H1 (cell line): ENCODE measurements around the gene SPI1.
A peak's percentile ranks its signal among the peaks of the same experiment; 100 is the strongest.

Experiments used
- EZH2 ChIP-seq: fragments of 200-600 bp; sonication (generic); IDR thresholded peaks from 2 replicates; pipeline ENCODE4 v1.7.1; 2012; ENCODE audit warnings: low read depth, mild to moderate bottlenecking, moderate library complexity, low read length, inconsistent platforms; ENCODE audit not compliant: severe bottlenecking
- HDAC2 ChIP-seq, 2 experiments: fragments of 300-600 bp in 1 of 2; sonication (generic) in 1 of 2; IDR thresholded peaks; 2 replicates each; pipeline ENCODE4 v1.6.1; 2011 to 2012; ENCODE audit warnings: low read depth in 2 of 2, low read length in 2 of 2, mild to moderate bottlenecking in 2 of 2, moderate library complexity in 2 of 2, borderline replicate concordance in 1 of 2, inconsistent platforms in 1 of 2
- POLR2A ChIP-seq, 2 experiments: IDR thresholded peaks; 1 replicate in 1 of 2; 2 replicates in 1 of 2; pipeline ENCODE4 v1.6.1; 2011; ENCODE audit warnings: low read depth in 2 of 2, low read length in 2 of 2, mild to moderate bottlenecking in 2 of 2; ENCODE audit errors: control extremely low read depth in 1 of 2
- POLR2AphosphoS5 ChIP-seq: IDR thresholded peaks from 2 replicates; pipeline ENCODE4 v1.6.1; 2011; ENCODE audit warnings: low read depth, low read length
- SP4 ChIP-seq: IDR thresholded peaks from 2 replicates; pipeline ENCODE4 v1.6.1; 2012; ENCODE audit warnings: low read length, inconsistent platforms
- TAF1 ChIP-seq: IDR thresholded peaks from 2 replicates; pipeline ENCODE4 v1.6.1; 2011; ENCODE audit warnings: mild to moderate bottlenecking, low read depth, low read length
- TCF12 ChIP-seq: IDR thresholded peaks from 2 replicates; pipeline ENCODE4 v1.6.1; 2011; ENCODE audit warnings: low read depth, mild to moderate bottlenecking, low read length
- YY1 ChIP-seq: IDR thresholded peaks from 2 replicates; pipeline ENCODE4 v1.6.1; 2011; ENCODE audit warnings: low read depth, mild to moderate bottlenecking, low read length
- ZNF274 ChIP-seq: IDR thresholded peaks from 2 replicates; pipeline ENCODE4 v1.7.0; 2012; ENCODE audit warnings: low read length, borderline replicate concordance; ENCODE audit errors: extremely low read depth
- TF ChIP-seq, protein P1 (sequence below), 3 experiments: IDR thresholded peaks; 1 replicate in 2 of 3; 2 replicates in 1 of 3; pipeline versions ENCODE4 v1.5.1 to v1.6.1; 2011; ENCODE audit warnings: low read length in 3 of 3, mild to moderate bottlenecking in 3 of 3, inconsistent platforms in 2 of 3, low read depth in 1 of 3, moderate library complexity in 1 of 3; ENCODE audit not compliant: insufficient read depth in 1 of 3; ENCODE audit errors: control extremely low read depth in 1 of 3

DNA sequence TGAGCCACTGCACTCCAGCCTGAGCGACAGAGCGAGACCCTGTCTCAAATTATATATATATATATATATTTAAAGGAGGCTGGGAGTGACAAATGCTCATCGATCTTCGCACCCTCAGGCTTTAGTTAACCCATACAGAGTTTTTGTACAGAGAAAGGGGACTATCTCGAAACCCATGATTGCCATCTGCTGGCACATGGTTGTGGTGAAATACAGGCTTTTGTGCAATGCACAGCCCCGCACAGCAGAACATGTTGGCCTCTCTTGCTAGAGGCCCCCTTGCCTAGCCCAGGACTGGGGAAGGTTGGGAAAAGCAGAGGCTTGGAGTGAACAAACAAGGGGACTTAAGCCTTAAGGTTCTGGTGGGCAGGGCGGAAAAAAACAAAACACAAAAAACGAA lies 29.5 kb downstream of the SPI1 start:
- TF ChIP-seq, protein P1, sequence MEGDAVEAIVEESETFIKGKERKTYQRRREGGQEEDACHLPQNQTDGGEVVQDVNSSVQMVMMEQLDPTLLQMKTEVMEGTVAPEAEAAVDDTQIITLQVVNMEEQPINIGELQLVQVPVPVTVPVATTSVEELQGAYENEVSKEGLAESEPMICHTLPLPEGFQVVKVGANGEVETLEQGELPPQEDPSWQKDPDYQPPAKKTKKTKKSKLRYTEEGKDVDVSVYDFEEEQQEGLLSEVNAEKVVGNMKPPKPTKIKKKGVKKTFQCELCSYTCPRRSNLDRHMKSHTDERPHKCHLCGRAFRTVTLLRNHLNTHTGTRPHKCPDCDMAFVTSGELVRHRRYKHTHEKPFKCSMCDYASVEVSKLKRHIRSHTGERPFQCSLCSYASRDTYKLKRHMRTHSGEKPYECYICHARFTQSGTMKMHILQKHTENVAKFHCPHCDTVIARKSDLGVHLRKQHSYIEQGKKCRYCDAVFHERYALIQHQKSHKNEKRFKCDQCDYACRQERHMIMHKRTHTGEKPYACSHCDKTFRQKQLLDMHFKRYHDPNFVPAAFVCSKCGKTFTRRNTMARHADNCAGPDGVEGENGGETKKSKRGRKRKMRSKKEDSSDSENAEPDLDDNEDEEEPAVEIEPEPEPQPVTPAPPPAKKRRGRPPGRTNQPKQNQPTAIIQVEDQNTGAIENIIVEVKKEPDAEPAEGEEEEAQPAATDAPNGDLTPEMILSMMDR (IDR thresholded peaks at IDR 0.05; ENCODE audit: control extremely low read depth in 1 of 3, insufficient read depth in 1 of 3, low read depth in 1 of 3, low read length in 3 of 3), result peak in 2 of 3 experiments; percentile 26 to 37; a peak in 3 of 4 replicates
- no peak for TF ChIP-seq EZH2
- TF ChIP-seq POLR2A (IDR thresholded peaks at IDR 0.05; ENCODE audit: control extremely low read depth in 1 of 2, low read depth in 2 of 2, low read length in 2 of 2), result no peak
- TF ChIP-seq POLR2AphosphoS5, result no peak
- no peak for TF ChIP-seq YY1
- TF ChIP-seq ZNF274, result no peak
- no peak for TF ChIP-seq HDAC2 (IDR thresholded peaks at IDR 0.05; ENCODE audit: borderline replicate concordance in 1 of 2, low read depth in 2 of 2, low read length in 2 of 2)
- no peak for TF ChIP-seq TCF12
- TF ChIP-seq TAF1, result no peak
- TF ChIP-seq SP4, result no peak
